ENCODE data around the gene SERPINE1.

The SERPINE1 gene

DNA sequence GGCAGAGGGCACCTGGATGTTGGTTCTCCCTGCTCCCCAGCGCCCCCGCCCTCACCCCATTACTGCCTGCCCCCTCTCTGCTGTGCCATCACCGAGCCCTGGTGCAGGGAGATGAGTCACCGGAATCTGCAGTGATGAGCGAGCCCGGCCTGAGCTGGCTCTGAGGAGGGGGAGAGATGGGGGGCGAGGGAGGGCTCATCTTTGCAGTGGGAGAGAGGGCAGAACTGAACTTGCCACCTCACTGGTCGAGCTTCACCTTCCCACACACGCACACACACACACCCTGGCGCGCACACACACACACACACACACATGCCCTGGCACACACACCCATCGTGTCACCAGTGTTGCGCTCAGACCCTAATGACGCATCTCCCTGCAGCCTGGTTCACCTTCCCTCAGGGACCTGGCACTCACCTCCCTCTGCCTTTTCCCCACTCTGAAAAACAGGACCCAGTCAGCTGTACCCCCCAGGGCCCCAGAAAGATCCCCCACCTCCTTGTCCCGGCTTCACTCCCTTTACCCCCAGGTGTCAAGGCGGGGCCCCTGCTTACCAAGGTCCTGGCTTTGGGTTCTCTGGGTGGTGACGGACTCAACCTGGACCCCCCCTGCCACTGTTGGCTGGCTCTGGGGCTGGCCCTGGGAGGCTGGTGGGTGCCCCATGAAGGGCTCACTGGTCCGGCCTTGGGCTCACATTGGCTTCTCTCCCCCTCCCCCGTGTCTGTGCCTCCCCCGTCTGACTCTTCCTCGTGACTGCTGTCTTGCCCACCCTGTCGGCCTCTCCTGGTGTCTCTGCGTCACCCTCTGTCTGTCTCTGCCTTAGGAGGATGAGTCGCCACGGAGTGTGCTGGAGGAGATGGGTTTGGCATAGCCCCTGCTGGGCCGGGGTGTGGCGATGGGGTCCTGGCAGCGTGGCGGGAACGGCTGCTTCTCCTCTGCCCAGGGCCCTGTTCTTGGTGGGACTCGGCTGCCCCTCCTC, 33.1 kb downstream of the SERPINE1 start:
- no peak for DNase-seq

DNA sequence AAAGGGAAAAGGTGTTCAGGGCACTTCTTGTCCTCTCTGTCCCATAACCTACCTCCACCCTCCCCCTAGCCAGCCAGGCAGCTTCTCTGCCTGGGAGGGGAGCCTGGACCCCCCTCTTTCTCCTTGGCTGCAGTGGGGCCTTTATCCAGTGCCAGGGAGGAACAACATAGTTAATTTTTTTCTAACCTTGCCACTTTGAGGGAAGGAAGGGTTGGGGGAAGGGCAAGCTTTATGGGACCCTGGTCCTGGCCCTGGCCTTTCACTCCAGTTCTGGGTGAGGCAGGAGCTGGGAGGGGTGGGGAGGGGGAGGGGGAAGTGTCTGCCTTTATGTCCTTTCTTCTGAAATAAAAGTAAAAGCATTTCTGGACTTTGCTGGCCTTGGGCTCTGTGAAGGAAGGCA, 34.0 kb downstream of the SERPINE1 start:
- no peak for DNase-seq

DNA sequence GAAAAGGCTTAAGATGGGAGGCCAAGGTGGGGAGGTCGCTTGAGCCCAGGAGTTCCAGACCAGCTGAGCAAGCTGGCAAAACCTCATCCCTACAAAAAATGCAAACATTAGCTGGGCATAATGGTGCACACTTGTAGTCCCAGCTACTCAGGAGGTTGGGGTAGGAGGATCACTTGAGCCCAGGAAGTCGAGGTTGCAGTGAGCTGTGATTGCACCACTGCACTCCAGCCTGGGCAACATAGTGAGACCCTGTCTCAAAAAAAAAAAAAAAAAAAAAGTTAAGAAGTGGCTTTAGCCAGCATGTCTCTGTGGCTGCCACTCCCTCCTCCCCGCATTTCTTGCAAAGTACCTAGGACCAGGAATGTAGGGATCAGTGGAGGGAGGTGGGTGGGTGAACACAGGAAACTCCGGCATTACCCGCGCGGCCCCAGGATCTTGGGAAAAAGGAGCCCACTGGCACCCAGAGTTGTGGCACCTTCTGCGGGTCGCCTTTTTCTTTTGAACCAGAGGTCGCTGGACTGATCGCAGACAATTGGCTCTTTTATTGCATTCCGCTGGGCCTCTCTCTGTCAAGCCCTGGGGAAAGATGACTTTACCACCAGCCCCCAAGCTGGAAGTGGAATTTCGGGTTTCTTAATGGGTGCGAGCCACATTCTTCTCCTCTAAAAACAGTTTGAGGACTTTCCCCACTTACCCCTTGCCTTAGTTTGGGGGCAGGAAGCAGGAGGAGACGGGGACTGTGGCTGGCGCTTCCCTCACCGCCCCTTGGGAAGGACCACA, 35.0 kb downstream of the SERPINE1 start:
- DNase-seq = no peak

DNA sequence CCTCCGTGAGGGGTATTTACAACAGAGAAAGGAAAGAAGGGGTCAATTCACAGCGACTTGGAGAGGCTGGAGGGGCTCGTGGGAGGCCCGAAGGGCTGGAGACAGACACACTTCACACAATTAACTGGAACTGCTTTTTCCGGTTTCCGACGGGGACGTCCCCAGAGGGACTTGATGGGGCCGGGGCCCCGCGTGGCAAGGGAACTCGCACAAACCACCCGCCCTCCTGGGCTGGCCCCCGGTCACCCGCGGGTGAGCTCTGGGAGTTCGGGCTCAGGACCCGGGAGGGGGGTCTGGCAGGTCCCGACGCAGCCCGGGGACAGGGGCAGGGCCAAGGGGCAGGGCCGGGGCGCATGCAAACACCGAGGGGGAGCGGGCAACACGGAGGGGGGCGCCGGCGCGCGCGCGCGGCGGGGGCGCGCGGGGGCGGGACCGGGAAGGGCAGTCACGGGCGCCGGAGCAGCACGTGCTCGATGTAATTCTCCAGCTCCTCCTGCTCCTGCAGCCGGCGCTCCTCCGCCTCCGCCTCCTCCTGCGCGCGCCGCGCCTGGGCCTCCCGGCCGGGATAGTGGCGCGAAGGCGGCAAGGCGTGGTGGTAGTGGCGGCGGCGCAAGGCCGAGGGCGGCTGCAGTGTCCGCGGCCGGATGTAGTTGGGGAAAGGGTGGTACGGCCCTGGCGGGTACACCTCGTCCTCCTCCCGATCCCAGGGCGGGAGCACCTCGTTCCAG, 35.8 kb downstream of the SERPINE1 start:
- no peak for DNase-seq

DNA sequence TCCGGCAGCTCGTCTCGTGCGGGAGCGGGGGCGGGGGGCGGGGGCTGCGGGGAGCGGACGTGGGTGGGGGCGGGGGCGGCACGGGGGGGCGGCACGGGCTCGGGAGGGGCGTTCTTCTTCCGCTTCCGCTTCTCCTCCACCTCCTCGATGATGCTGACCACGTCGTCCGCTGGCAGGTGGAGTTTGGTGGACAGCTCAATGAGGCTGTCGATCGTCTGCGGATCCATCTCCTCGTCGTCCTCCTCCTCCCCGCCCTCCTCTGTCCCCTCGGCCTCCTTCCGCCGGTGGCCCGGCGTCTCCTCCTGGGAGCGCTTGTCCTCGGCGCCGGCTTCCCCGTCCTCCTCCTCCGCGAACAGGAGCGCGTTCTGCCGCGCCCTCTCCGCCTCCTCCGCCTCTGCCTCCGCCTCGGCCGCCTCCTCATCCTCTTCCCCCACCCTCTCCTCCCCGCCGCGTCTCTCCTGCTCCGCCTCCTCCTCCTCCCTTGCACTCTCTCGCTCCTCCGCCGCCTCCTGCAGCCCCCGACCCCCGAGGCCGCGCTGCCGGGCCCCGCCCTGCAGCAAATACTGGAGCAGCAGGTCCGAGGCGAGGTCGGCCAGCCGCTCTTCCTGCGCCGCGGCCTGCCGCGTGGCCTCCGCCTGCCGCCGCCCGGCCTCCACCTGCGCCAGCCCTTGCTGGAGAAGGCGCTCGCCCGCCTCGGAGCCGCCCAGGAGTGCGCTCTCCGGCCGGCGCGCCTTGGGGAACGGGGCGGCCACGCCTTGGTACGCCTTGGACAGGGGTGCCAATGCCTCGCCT, 36.6 kb downstream of the SERPINE1 start:
- no peak for DNase-seq

DNA sequence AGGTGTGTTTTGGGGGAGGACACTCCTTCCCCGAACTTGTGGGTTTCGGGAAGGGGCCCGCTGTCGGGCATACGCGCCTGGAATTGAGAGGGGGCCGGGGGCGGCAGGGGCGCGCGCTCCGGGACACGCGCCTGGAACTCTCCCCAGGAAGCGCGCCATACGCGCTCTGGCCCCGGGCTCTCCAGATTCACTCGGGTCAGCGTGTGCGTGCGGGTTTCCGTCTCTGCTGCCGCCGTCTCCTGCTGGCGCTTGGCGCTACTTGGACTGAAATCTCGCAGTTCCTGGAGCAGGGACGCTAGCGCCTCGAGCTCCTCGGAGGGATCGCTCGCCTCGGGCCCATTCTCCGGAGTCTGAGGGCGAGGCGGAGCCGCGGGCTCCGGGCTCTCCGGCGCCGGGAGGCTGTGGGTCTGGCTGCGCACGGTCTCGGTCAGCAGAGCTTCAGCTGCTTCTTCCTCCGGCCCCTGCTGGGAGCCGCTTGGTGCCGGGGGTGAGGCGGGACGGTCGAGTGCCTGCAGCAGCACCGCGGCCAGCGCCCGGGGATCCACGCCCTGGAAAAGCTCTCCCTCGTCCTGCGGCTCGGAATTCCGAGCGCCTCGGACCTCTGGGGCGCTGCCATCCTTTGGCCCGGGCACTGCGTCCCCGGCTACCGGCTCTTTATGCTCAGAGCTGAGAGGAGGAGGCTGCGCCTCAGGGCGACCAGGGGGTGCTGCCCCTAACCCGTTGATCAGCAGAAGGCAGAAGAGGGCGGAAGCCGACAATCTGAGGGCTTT, 37.4 kb downstream of the SERPINE1 start:
- DNase-seq = no peak

DNA sequence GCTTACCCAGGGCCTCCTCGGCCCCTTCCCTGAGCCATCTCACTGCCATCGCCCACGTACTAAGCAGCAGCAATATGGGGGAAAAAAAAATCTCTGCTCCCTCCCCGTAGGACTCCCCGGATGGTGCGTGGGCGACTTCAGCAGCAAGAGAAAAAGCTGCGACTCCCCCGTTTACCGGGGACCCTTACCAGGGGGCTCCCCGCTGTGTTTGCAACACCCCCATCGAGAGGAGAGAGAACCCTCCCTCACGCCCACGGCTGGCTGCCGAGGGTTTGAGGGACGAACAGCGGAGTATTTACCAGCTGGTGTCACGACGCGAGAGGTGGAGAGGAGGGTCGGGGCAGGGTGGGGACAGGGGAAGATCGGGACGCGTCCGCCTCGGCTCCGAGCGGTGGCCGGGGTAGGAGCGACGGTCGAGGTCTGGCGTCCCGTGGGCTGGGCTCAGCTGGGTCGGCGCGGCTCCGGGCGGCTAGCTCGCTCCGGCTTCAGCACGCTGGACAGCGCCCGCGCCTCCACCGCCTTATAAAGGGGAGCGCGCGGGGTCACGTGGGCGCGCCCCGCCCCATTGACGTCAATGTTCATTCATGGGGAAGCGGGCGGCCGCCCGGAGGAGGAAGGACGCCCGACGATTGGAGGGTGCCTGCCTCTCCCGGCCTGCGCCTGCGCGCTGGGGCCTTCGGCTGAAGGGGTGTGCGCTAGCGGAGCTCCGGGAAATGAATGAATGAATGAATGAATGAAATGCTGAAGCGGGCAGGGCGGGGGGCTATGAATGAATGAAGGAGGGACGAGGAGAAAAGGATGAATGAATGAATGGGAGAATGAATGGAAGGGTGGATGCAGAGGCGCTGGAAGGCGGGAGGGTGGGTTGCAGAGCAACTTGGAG, 38.4 kb downstream of the SERPINE1 start, which contains the start of gene VGF:
VGF (minus strand) TSS at position 495 of the 883 bp plus-strand sequence. CDS start 726 bp downstream, outside the sequence.
- DNase-seq = peak; percentile 93

DNA sequence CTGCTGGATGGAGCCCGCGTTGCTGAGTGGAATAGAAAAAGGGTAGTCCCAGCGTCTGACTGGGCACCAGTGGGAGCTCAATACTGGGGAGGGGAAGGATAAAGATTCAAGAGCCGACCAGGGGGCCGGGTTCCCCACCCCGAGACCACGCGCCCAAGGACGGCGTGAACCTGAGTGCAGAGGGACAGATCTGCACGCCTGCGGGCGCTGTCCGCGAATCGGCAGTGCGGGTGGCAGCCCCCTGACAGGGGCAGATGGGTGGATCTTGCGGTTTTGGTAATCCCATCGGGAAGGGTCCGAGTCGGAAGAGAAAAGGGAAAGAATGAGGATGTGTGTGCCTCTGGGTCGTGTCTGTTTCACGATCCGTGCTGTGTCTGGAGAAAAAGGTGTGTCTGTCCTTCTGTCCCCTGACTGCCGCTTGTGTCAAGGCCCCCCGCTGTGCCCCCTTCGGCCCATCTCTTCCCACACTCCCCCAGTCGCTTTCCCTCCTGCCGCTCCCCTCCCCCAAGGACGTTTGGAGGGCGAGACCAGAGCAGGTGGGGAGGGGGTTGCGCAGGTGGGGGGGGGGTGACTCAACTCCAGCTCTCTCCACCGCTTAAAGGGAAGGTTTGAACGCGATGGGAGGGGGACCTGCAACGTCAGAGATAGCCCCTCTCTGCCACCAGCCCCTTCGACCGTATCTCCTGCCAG, 39.2 kb downstream of the SERPINE1 start:
- no peak for DNase-seq

DNA sequence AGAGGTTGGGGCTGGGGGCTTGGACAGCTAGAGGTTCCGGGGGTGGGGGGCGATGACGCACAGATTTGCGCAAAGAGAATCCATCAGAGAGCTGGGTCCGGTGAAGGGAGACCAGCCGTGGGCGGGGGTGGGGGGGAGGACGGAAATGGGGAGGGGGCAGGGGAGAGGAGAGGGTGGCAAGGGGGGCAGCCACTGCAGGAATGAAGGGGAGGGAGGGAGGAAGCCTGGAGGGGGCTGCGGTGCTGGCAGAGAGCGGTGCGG, 39.7 kb downstream of the SERPINE1 start:
- DNase-seq = no peak

DNA sequence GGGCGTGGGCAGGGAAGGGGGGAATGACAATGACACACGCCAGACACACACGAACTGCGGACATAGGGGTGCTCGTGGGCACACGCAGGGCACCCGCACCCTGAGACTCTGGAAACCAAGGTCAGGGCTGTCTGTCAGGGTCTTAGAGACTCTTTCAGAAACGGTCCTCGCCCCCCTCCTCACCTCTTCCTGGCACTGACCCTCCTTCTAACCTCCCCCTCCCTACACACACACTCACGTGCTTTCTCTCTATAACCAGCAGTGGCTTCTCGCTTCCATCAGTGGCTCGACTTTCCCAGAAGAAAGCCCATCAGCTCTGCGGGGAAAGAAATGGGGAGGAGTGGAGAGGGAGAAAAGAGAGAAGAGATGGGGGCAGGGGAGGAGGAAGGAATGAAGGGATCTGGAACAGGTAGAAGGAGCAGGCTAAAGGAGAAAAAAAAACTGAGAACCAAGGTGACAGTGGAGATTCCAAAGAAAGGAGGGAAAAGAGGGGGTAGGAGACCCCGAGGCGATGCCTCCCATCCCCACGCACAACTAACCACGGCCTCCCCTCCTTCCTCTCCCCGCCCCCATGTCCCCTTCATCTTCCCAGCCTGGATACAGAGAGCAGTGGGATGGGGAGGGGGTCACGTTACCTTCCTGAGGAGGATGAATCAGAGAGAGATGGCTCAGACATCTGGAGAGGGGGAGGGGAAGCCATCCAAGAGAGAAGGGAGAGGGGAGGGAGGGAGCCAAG, 40.2 kb downstream of the SERPINE1 start:
- DNase-seq = no peak

DNA sequence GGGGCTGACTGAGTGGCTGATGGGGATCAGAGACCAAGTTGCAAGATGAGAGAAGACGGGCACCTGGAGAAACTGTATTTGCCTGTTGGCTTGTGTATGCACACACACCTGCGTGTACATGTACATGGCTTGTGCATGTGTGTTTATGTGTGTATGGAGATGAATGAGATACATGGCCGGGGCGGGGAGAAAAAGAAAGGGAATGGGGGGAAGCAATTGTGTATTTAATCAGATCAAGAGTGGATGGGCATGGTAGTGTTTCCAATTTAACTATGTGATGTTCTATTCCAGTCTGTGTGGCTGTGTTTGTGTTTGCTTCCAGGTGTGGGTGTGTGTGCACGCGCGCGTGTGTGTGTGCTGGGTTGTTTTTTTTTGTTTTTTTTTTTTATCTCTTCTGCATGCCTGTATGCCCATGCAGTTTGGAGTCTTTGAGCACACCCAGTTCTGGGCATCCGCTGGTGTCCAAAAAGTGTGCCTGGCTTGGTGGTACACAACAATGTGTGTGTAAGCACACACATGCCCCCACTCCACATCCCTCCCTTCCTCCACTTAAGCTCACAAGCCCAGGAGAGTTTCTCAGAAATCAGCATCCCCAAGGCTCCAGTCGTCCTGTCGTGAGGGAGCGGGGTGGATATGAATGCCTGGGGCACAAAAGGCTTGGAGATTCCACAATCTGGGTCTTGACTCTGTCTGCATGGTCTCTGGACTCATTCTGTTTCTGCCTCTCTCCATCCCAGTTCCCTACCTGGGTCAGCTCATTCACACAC, 40.9 kb downstream of the SERPINE1 start:
- DNase-seq = no peak

DNA sequence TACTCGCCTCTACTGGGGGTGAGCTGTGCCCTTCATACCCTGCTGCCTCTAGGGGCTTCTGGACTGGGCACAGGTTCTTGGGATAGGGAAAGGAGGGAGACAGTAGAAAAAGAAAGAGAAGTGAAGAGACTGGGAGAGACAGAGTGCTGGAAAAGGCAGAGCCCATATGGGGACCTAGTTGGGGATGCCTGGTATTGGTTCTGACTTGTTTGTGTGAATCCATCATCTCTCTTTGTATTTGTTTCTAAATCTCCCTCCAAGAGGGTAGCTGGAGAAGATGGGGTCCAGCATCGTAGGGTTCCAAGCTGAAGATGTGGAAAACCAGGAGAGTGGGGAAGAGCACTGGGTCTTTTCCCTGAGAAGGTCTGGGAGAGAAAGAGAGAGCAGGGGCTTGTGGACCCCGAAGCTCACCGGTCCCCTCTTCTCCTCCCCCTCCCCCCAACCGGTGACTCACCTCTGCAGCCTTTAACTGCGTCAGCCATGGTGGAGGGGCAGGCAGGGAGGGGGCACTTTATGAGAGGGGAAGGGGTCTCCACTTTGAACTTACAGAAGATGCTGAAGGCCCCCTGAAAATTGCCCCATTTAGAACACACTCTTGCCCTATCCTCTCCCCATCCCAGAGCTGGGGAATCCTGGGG, 41.6 kb downstream of the SERPINE1 start:
- DNase-seq = no peak

DNA sequence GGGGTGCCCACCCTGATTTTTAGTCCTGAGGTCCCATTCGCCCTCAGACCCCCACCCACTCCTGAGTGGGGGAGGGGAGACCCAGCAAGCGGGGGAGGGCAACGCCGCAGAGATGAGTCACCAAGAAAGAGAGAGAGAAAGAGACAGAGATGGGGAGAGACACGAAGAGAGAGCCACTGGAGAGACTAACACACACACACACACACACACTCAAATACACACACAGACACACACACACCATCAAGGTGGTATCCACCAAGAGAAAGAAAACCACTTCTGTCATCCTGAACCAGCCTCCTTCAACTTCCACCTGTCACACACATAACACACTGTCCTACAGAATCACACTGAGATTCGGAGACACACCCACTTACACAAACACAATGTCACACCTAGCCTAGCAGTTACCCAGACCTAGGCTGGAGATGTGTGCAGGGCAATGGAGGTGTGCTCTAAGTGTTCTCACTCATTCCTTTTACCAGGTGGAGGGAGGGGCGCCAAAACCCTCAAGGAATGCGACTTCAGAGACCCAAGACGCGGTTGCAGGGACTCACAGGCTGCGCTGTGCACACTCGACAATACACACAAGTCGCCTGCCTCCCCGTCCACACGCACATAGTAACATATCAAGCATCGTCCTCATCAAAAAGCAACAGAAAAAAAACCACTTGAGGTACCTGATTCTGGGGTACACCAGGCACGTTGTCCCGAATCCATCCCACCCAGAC, 42.4 kb downstream of the SERPINE1 start:
- DNase-seq = no peak

DNA sequence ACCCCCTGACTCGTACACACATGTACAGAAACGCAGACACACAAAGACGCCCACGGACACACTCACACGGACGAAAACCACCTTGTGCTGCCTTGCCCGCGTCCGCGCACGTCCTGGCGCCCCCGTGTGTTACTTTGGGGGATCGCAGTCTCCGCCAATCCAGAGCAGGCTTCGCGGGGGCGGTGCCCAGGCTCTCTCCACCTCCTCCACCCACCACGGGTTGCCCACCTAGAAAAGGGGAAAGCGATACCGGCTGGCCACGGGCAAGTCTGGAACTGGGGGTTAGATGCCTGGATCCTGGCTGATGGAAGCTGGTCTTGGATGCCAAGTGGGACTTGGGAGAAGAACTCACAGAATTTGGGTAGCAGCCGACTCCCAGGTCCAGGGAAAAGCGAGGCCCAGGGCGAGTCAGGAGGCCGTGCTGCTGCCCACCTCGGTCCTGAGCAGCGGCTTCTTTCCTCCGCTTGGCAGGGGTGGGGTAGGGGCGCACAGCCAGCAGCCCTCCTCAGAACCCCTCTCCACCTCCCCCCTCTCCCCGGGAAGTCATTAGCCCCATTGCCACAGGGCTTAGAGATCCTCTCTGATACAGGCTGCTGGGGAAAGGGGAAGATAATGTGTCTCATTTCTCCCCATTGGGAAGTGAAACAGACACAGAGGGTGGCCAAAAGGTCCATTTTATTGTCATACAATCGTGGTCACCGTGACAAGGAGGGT, 43.1 kb downstream of the SERPINE1 start:
- DNase-seq = peak; percentile 75

DNA sequence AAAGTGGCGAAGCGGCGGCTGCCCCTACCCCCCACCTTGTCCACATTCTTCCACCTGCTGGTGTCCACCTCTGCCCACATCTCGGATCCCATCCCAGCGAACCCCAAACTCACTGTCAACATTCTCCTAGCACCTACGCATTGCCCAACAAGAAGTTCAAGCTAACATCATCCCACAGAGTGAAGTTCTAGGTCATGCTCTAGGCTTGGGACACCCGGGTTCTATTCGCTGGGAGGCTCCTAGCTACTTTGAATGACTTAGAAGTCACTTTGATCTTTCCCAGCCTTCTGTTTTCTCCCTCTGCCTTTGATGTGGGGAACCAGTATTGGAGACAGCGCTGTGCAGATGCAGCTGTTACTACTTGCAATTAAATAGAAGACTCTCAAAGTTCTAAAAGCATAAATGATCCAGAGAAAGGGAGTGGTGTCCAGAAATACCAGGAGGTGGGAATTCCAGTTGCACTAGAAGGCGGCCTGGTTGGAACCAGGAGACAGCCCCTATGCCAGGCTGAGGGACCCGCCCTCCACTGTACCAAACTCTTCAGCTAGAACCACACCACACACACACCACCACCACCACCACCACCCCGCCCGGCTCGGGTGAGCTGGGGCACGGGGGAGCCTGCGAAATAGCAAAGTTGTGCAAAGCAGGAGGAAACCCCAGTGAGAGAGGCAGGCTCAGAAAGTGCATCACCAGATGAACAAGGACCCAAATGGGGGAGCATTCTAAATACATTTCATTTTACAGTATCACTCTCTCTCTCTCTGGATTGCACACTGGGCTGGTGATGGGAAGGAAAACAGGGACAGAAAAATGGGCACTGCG, 43.9 kb downstream of the SERPINE1 start:
- DNase-seq = no peak

DNA sequence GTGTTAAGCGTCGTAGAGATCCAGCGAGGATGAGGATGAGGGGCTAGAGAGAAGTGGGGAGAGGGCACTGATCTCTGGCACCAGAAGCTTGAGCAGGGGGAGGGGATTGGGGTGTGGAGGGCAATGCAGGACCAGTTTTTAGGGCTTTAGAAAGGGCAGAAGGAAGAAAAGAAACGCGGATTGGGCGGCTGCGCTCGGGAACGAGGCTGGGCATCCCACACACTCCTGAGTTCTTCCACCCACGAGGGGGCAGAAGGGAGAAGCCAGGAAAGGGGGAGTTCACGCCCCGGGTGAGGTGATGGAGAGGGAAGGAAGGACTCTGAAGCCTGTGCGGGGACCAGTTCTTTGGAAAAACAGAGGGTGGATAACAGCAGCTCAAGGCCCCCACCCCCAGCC, 44.5 kb downstream of the SERPINE1 start:
- no peak for DNase-seq
